Small intestine (tissue), 7 donors: ENCODE results near the gene IFT20. TPM values are rescaled to one million over a fixed set of nuclear protein-coding genes. Genes with fewer than 3 reads are reported as not detected.
A peak's percentile ranks its signal among the peaks of the same experiment; 100 is the strongest.
"Not testable (repeated sequence)": the region's sequence is repeated elsewhere in the genome, so short reads cannot be mapped to it uniquely, and the experiment has no call there.

Experiments
- DNase-seq, 2 donors: peaks; one replicate each; pipeline versions ENCODE4 v3.0.0 to v3.0.0-alpha.2; 2013
- FAIRE-seq: peaks from 2 replicates; lab custom pipeline; 2012; peaks lifted over from hg19 to GRCh38; lab: Jason Lieb, UNC
- H3K27ac ChIP-seq, 3 donors: one replicate each; pipeline ENCODE4 v1.5.1; 2013; ENCODE audit warnings: low read length in 2 of 3, mild to moderate bottlenecking in 2 of 3, control low read depth in 1 of 3, inconsistent platforms in 1 of 3, low read depth in 1 of 3, moderate library complexity in 1 of 3
- H3K27me3 ChIP-seq, 3 donors: one replicate each; pipeline ENCODE4 v1.6.1; 2013; ENCODE audit warnings: low read length in 3 of 3, inconsistent platforms in 1 of 3; ENCODE audit not compliant: control insufficient read depth in 3 of 3, insufficient read depth in 3 of 3
- H3K36me3 ChIP-seq, 3 donors: one replicate each; pipeline ENCODE4 v1.6.1; 2013; ENCODE audit warnings: low read length in 3 of 3, inconsistent platforms in 1 of 3, low read depth in 1 of 3, mild to moderate bottlenecking in 1 of 3, moderate library complexity in 1 of 3; ENCODE audit not compliant: control insufficient read depth in 3 of 3, insufficient read depth in 2 of 3
- H3K4me1 ChIP-seq, 3 donors: one replicate each; pipeline ENCODE4 v1.6.1; 2013; ENCODE audit warnings: low read length in 2 of 3, inconsistent platforms in 1 of 3, low read depth in 1 of 3, mild to moderate bottlenecking in 1 of 3, moderate library complexity in 1 of 3; ENCODE audit not compliant: control insufficient read depth in 3 of 3, insufficient read depth in 2 of 3
- H3K4me3 ChIP-seq, 3 donors: one replicate each; pipeline ENCODE4 v1.5.1; 2013; ENCODE audit warnings: low read length in 3 of 3, control low read depth in 1 of 3, inconsistent platforms in 1 of 3, low read depth in 1 of 3, mild to moderate bottlenecking in 1 of 3, moderate library complexity in 1 of 3
- H3K9me3 ChIP-seq, 2 donors: one replicate each; pipeline ENCODE4 v1.6.1; 2013; ENCODE audit warnings: low read depth in 1 of 2, low read length in 1 of 2; ENCODE audit not compliant: control insufficient read depth in 2 of 2, insufficient read depth in 1 of 2
- WGBS, 3 donors: extraction: QIAGEN DNeasy Blood & Tissue Kit; methylation state at CpG; one replicate each; pipeline ENCODE4 v1.1.7; 2013; 5-methylcytosine and 5-hydroxymethylcytosine counted together
- polyA plus RNA-seq, 4 donors: library from polyadenylated mRNA; stranded (reverse) in 3 of 4; unstranded in 1 of 4; fragments of 200-250 nt in 3 of 4; fragments of 120-200 nt in 1 of 4; gene quantifications; one replicate each; pipeline versions ENCODE4 v1.2.1 to v1.2.3, GENCODE V29; 2013
- donor health status: healthy with polysubstance abuse.
- donor health status: control.
- donor health status: control.
- donor health status: Bipolar disorder and iron deficiency.
- donor health status: healthy.

Gene IFT20
- polyA plus RNA-seq, 4 donors, result 39.3 to 135 (median 78.6) TPM

DNA sequence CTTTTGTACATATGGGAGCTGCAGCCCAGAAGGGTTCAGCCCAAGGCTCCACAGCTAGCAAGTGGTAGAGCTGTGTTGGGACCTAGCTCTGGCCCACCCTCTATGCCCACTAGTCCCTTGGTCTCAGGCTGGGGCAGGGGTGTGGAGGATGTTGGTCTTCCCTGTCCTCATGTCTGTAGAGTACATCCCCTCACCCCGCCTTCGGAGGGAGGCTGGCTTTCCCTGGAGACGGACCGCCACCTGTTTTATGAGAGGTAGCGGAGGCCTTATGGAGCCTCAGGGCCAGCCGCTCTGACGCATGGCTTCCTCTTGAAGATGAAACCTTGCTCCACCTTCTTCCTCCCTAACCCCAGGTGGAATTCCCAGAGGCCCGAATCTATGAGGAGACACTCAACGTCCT, 8.7 kb upstream of the IFT20 start:
- peaks cover 12 to 93% (median 26%) of the 10 kb centered on the region in 3 donors for H3K36me3 ChIP-seq
- H3K4me1 ChIP-seq, result no peaks in the 10 kb centered on the region
- 87 to 95% (median 90%) methylated on average over 9 of the region's 9 CpGs for WGBS, 3 donors
- H3K9me3 ChIP-seq, result no peaks in the 10 kb centered on the region
- DNase-seq (no peak), FAIRE-seq (no peak)
- no peaks in the 10 kb centered on the region for H3K27me3 ChIP-seq
- no peak overlapping the region for H3K27ac ChIP-seq
- H3K4me3 ChIP-seq, result no peak overlapping the region

GRCh38 chr17:28343491-28343932, 8.2 kb upstream of the IFT20 start:
- no peak for FAIRE-seq
- H3K4me1 ChIP-seq, result no peaks in the 10 kb centered on the region
- no peaks in the 10 kb centered on the region for H3K27me3 ChIP-seq
- no peaks in the 10 kb centered on the region for H3K9me3 ChIP-seq
- WGBS, 3 donors, result 74 to 84% (median 80%) methylated on average over 10 of the region's 10 CpGs
- DNase-seq, result no peak
- H3K4me3 ChIP-seq, result no peak overlapping the region
- peaks cover 9 to 94% (median 26%) of the 10 kb centered on the region in 3 donors for H3K36me3 ChIP-seq
- H3K27ac ChIP-seq, result no peak overlapping the region

GRCh38 chr17:28342313-28342712, 7.0 kb upstream of the IFT20 start:
- no peak for FAIRE-seq
- Histone ChIP-seq H3K27ac (no peak overlapping the region), H3K4me1 (peaks cover 0 to 2% (median 0%) of the 10 kb centered on the region in 3 donors), H3K9me3 (no peaks in the 10 kb centered on the region), H3K27me3 (no peaks in the 10 kb centered on the region), H3K4me3 (no peak overlapping the region), H3K36me3 (peaks cover 9 to 87% (median 22%) of the 10 kb centered on the region in 3 donors)
- no peak for DNase-seq
- 92 to 94% (median 92%) methylated on average over 14 of the region's 14 CpGs for WGBS, 3 donors

DNA sequence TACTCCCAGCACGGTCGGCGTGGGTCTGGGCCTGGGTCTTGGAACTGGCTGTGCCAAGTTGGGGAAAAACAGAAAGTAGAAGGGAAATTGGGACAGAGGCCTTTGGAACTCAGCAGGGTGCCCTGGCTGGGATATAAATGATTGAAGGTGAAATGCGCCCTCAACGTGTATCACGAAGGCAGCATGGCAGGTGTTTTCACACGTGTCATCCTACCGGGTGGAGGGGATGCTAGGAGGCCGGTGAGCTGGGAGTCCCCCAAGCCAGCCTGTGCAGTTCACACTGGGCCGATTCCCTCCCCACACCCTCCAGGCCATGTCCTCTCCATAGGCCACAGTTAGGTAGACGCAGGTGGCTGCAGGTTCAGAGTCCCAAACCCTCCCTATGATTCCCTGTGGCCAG, 6.2 kb upstream of the IFT20 start:
- H3K9me3 ChIP-seq, result no peaks in the 10 kb centered on the region
- no peak overlapping the region for H3K27ac ChIP-seq
- no peak overlapping the region for H3K4me3 ChIP-seq
- 90 to 94% (median 92%) methylated on average over 11 of the region's 11 CpGs for WGBS, 3 donors
- peaks cover 6 to 80% (median 22%) of the 10 kb centered on the region in 3 donors for H3K36me3 ChIP-seq
- FAIRE-seq, result no peak
- DNase-seq, result no peak
- H3K27me3 ChIP-seq, result no peaks in the 10 kb centered on the region
- peaks cover 1 to 10% (median 7%) of the 10 kb centered on the region in 3 donors for H3K4me1 ChIP-seq

DNA sequence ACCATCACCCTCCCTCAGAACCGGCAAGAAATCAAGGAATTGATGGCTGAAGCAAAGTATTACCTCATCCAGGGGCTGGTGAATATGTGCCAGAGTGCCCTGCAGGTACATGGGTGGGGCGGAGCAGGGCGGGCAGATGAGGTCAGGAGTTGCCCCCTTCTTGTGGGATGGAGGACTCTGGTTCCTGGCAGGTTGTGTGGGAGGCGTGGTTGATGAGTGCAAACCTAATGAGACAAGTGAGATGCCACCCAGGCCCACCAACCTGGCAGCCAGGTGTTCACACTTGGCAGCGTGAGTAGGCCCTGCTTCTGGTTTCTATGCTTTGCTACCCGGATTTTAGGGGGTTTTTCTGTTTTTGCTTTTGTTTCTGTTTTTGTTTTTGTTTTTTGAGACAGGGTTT, 5.1 kb upstream of the IFT20 start:
- 75 to 87% (median 79%) methylated on average over 6 of the region's 6 CpGs for WGBS, 3 donors
- FAIRE-seq, result no peak

GRCh38 chr17:28339431-28339830, 4.2 kb upstream of the IFT20 start:
- FAIRE-seq, result no peak
- no peak overlapping the region for H3K4me3 ChIP-seq

More for the DNA sequence above, 5.1 kb upstream of the IFT20 start:
- DNase-seq, result no peak
- Histone ChIP-seq H3K4me1 (peaks cover 4 to 10% (median 10%) of the 10 kb centered on the region in 3 donors), H3K27me3 (no peaks in the 10 kb centered on the region), H3K36me3 (peaks cover 6 to 70% (median 17%) of the 10 kb centered on the region in 3 donors), H3K4me3 (no peak overlapping the region), H3K27ac (no peak overlapping the region), H3K9me3 (no peaks in the 10 kb centered on the region)

GRCh38 chr17:28338769-28339212, 3.5 kb upstream of the IFT20 start:
- peaks cover 8 to 17% (median 10%) of the 10 kb centered on the region in 3 donors for H3K4me1 ChIP-seq
- not testable (repeated sequence) for H3K27me3 ChIP-seq, DNase-seq, H3K4me3 ChIP-seq, FAIRE-seq, H3K9me3 ChIP-seq
- WGBS, 3 donors, result 95 to 96% (median 96%) methylated on average over 8 of the region's 8 CpGs
- peak overlapping the region in 1 of 3 donors; percentile 73 for H3K27ac ChIP-seq
- peaks cover 6 to 54% (median 17%) of the 10 kb centered on the region in 3 donors for H3K36me3 ChIP-seq

More at GRCh38 chr17:28339431-28339830, 4.2 kb upstream of the IFT20 start:
- H3K27ac ChIP-seq, result peak overlapping the region in 1 of 3 donors; percentile 42
- no peaks in the 10 kb centered on the region for H3K27me3 ChIP-seq
- no peak for DNase-seq
- H3K9me3 ChIP-seq, result no peaks in the 10 kb centered on the region
- peaks cover 6 to 61% (median 17%) of the 10 kb centered on the region in 3 donors for H3K36me3 ChIP-seq
- H3K4me1 ChIP-seq, result peaks cover 4 to 13% (median 10%) of the 10 kb centered on the region in 3 donors
- 93 to 97% (median 94%) methylated on average over 15 of the region's 15 CpGs for WGBS, 3 donors

DNA sequence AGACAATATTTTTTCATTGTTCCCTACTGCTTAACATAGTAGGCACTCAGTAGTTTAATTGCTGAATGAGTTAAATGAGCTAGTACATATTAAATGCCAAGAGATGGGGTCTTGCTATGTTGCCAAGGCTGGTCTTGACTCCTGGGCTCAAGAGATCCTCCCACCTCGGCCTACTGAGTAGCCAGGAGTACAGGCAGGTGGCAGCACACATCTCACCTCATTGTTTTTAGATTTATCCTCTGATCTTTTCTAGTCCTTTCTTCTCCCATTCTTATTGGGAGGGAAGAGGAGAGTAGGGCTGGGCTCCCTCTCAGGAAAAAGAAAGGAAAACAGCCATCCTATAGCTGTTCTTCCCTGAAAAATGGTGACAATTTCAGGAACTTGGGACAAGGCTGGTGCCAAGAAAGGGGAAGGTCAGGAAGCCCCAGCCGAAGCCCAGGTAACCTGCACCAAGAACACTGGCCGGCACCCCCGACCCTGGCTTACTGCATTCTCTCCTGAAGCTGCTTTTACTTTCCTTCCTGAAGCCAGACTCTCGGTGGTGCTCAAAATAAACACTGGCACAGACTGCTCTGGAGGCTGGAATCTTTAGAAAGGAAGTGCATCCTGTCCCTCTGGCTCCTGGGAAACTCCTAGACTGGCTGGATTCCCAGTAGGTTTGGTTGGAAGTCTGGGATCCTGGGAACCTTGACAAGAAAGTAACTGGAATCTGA, 2.9 kb upstream of the IFT20 start:
- 60 to 80% (median 79%) methylated on average over 5 of the region's 5 CpGs for WGBS, 3 donors
- peak overlapping the region in 1 of 3 donors; percentile 73 for H3K27ac ChIP-seq
- H3K4me3 ChIP-seq, result no peak overlapping the region
- H3K36me3 ChIP-seq, result peaks cover 6 to 49% (median 16%) of the 10 kb centered on the region in 3 donors
- H3K9me3 ChIP-seq, result no peaks in the 10 kb centered on the region
- peaks cover 8 to 17% (median 10%) of the 10 kb centered on the region in 3 donors for H3K4me1 ChIP-seq
- no peak for DNase-seq
- H3K27me3 ChIP-seq, result no peaks in the 10 kb centered on the region
- no peak for FAIRE-seq
